HCT116 (cell line): Measurements from ENCODE around the gene ZFTA.
A peak's percentile ranks its signal among the peaks of the same experiment; 100 is the strongest.

Experiments used
- EGR1 ChIP-seq: IDR thresholded peaks from 2 replicates; pipeline ENCODE4 v1.6.1; 2012; ENCODE audit warnings: low read depth
- SRF ChIP-seq: IDR thresholded peaks from 2 replicates; pipeline ENCODE4 v1.6.1; 2012; ENCODE audit warnings: low read depth
- YY1 ChIP-seq: IDR thresholded peaks from 2 replicates; pipeline ENCODE4 v1.6.1; 2011; ENCODE audit warnings: low read length, low read depth, moderate library complexity, mild to moderate bottlenecking; ENCODE audit not compliant: insufficient replicate concordance; ENCODE audit errors: extremely low read depth
- ZBTB33 ChIP-seq: IDR thresholded peaks from 2 replicates; pipeline ENCODE4 v1.6.1; 2011; ENCODE audit warnings: mild to moderate bottlenecking, low read length, moderate library complexity; ENCODE audit not compliant: insufficient replicate concordance; ENCODE audit errors: extremely low read depth
- TF ChIP-seq, protein P1 (sequence below), 3 experiments: fragments of 200-600 bp in 1 of 3; sonication (generic) in 1 of 3; IDR thresholded peaks in 2 of 3; conservative IDR thresholded peaks in 1 of 3; 2 replicates each; pipeline ENCODE4 v1.5.1; 2012 to 2017; ENCODE audit warnings: low read depth in 2 of 3, low read length in 2 of 3, antibody characterized with exemption in 1 of 3, borderline replicate concordance in 1 of 3, control low read depth in 1 of 3, mild to moderate bottlenecking in 1 of 3, mixed read lengths in 1 of 3, mixed run types in 1 of 3, moderate library complexity in 1 of 3; ENCODE audit not compliant: insufficient read depth in 1 of 3

DNA sequence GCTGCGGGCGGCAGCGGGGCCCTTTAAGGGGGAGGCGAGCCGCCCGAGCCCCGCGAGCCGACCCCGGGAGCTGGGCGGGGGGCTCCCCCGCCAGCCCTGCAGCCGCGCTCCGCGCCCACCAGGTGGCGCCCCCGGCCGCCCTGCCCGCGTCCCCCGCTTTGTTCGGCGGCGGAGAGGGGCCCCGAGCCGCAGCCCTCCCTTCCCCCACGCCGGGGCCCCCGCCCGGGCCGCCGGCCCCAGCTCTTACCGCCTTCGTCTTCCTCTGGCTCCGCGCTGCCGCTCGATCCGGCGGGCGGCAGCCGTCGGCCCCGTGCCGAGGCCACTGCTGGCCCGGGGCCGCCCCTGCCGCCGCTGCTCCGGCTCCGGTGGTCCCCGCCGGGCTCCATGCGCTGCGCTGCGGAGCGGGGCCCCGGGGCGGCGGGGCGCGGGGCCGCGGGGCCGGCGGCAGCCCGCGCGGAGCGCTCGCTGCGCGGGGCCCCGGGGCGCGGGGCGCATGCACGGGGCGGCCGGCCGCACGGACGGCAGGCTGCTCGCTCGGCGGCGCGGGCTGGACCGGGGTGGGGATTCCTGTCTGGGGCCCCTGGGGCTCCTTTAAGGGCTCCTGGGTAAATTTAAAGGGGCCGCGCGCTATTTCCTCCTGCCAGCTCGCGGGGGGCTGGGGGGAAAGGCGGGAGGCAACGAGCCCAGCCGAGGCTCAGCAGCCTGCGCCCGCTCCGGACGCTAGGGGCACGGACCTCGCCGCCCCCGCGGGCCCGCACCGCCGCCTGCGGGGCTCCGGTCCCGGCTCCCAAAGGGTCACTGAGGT is at the start of gene ZFTA:
- TF ChIP-seq YY1 (peak; percentile 36), EGR1 (no peak), ZBTB33 (no peak), SRF (no peak)
- TF ChIP-seq, protein P1, sequence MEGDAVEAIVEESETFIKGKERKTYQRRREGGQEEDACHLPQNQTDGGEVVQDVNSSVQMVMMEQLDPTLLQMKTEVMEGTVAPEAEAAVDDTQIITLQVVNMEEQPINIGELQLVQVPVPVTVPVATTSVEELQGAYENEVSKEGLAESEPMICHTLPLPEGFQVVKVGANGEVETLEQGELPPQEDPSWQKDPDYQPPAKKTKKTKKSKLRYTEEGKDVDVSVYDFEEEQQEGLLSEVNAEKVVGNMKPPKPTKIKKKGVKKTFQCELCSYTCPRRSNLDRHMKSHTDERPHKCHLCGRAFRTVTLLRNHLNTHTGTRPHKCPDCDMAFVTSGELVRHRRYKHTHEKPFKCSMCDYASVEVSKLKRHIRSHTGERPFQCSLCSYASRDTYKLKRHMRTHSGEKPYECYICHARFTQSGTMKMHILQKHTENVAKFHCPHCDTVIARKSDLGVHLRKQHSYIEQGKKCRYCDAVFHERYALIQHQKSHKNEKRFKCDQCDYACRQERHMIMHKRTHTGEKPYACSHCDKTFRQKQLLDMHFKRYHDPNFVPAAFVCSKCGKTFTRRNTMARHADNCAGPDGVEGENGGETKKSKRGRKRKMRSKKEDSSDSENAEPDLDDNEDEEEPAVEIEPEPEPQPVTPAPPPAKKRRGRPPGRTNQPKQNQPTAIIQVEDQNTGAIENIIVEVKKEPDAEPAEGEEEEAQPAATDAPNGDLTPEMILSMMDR (IDR thresholded peaks at IDR 0.05 in 2 of 3, conservative IDR thresholded peaks at IDR 0.05 in 1 of 3; ENCODE audit: borderline replicate concordance in 1 of 3, insufficient read depth in 1 of 3, low read depth in 2 of 3, low read length in 2 of 3): peak in 1 of 3 experiments; percentile 43; a peak in 4 of 6 replicates
